Loucy (cell line): ENCODE measurements around the gene FER.

Source experiments
- EZH2phosphoT487 ChIP-seq: fragments of 200-600 bp; IDR thresholded peaks from 2 replicates; pipeline ENCODE4 v1.6.1; 2018; ENCODE audit warnings: antibody characterized with exemption, mild to moderate bottlenecking, moderate library complexity, borderline replicate concordance
- TF ChIP-seq, protein P1 (sequence below): fragments of 200-600 bp; sonication (generic); conservative IDR thresholded peaks from 2 replicates; pipeline ENCODE4 v1.5.1; 2014; ENCODE audit warnings: mild to moderate bottlenecking, antibody characterized with exemption, low read length

DNA sequence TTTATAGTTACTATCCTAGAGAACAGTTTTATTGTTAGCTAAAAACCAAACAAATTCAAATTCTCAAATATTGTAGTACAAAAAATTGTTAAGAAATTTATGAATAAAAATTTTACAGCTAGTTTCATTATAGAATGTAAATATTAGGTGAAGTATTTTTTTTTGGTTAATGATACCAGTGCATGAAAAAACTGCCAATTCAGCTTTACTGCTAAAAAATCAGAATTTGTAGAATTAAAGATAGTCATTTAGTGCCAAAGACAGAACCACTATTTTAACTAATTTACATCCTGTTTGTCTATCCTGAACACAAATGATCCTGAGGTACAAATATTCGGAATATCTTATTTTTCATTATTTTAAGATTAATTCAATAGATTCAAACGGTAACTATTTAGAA, 202.6 kb downstream of the FER start:
- TF ChIP-seq, protein P1, sequence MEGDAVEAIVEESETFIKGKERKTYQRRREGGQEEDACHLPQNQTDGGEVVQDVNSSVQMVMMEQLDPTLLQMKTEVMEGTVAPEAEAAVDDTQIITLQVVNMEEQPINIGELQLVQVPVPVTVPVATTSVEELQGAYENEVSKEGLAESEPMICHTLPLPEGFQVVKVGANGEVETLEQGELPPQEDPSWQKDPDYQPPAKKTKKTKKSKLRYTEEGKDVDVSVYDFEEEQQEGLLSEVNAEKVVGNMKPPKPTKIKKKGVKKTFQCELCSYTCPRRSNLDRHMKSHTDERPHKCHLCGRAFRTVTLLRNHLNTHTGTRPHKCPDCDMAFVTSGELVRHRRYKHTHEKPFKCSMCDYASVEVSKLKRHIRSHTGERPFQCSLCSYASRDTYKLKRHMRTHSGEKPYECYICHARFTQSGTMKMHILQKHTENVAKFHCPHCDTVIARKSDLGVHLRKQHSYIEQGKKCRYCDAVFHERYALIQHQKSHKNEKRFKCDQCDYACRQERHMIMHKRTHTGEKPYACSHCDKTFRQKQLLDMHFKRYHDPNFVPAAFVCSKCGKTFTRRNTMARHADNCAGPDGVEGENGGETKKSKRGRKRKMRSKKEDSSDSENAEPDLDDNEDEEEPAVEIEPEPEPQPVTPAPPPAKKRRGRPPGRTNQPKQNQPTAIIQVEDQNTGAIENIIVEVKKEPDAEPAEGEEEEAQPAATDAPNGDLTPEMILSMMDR = no peak
- no peak for TF ChIP-seq EZH2phosphoT487
